ENCODE data around the gene RIPOR3.

DNA sequence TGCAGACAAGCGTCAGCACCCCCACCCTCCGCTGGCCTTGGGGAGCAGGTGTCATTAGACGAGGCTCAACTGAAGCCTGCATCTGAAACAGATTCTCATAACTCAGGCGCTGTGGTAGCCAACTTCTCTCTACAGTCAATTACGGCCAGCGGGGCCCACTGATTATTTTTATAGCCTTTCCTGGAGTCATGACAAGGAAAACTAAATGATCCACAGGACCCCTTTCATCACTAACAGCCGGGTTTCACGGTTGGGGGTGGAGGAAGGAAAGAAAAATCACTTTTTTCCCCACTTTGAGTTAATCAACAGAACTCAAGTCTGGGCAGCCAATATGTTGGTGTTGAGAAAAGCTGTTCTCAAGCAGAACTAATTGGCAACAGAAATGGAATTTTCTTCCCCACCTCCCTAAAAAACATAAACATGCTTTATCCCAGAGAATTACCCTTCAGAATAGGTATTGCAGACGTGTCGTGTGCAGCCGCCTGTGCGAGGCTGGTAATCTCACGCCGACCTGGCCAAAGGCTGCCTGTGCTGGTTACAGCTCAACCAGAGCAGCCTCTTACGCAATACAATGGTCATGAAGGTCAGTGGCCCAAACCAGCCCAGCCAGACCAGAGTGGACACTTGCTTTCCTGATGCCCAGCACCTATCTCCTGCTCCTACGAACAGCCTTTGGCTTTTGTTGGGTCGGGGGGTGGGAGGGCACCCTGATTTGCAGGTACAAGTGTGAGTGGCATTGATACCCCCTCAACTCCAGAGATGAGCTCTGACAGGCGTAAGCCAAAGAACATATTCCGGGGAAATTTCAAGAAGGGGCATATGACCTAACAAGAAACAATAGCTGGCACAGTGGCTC lies 11.0 kb downstream of the RIPOR3 start:
- TF ChIP-seq, protein P1, sequence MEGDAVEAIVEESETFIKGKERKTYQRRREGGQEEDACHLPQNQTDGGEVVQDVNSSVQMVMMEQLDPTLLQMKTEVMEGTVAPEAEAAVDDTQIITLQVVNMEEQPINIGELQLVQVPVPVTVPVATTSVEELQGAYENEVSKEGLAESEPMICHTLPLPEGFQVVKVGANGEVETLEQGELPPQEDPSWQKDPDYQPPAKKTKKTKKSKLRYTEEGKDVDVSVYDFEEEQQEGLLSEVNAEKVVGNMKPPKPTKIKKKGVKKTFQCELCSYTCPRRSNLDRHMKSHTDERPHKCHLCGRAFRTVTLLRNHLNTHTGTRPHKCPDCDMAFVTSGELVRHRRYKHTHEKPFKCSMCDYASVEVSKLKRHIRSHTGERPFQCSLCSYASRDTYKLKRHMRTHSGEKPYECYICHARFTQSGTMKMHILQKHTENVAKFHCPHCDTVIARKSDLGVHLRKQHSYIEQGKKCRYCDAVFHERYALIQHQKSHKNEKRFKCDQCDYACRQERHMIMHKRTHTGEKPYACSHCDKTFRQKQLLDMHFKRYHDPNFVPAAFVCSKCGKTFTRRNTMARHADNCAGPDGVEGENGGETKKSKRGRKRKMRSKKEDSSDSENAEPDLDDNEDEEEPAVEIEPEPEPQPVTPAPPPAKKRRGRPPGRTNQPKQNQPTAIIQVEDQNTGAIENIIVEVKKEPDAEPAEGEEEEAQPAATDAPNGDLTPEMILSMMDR (conservative IDR thresholded peaks at IDR 0.05; ENCODE audit: low read length) = no peak
- no peak for TF ChIP-seq EZH2phosphoT487 (IDR thresholded peaks at IDR 0.05; ENCODE audit: borderline replicate concordance, low read depth, low read length)

All from OCI-LY7 (cell line).